Spleen (tissue), 13 donors: Measurements from ENCODE around the gene AP1S1. TPM values are rescaled to one million over a fixed set of nuclear protein-coding genes. Genes with fewer than 3 reads are reported as not detected.
A peak's percentile ranks its signal among the peaks of the same experiment; 100 is the strongest.
"Not testable (repeated sequence)": the region's sequence is repeated elsewhere in the genome, so short reads cannot be mapped to it uniquely, and the experiment has no call there.

Experiments
- DNase-seq: peaks from one replicate; pipeline ENCODE4 v3.0.0-alpha.2; 2020
- H3K27ac ChIP-seq, 8 donors: fragments of 200-600 bp; sonication (generic) in 7 of 8; 1 replicate in 4 of 8; 2 replicates in 4 of 8; pipeline versions ENCODE4 v1.5.0 to v1.8.0; 2016 to 2021; ENCODE audit warnings: inconsistent platforms in 4 of 8, mild to moderate bottlenecking in 4 of 8, moderate library complexity in 1 of 8
- H3K27me3 ChIP-seq, 7 donors: fragments of 200-600 bp; sonication (generic) in 6 of 7; replicated peaks in 1 of 7; 1 replicate in 4 of 7; 2 replicates in 3 of 7; pipeline versions ENCODE4 v1.5.0 to v1.8.0; 2016 to 2021; ENCODE audit warnings: inconsistent platforms in 3 of 7, mild to moderate bottlenecking in 1 of 7
- H3K36me3 ChIP-seq, 6 donors: fragments of 200-600 bp; sonication (generic) in 5 of 6; 1 replicate in 4 of 6; 2 replicates in 2 of 6; pipeline versions ENCODE4 v1.5.0 to v1.8.0; 2016 to 2021; ENCODE audit warnings: inconsistent platforms in 2 of 6
- H3K4me1 ChIP-seq, 6 donors: fragments of 200-600 bp; sonication (generic) in 5 of 6; 1 replicate in 3 of 6; 2 replicates in 3 of 6; pipeline versions ENCODE4 v1.5.0 to v1.8.0; 2016 to 2021; ENCODE audit warnings: inconsistent platforms in 3 of 6
- H3K4me3 ChIP-seq, 8 donors: fragments of 200-600 bp; sonication (generic) in 7 of 8; 1 replicate in 4 of 8; 2 replicates in 4 of 8; pipeline versions ENCODE4 v1.5.0 to v1.8.0; 2016 to 2021; ENCODE audit warnings: inconsistent platforms in 4 of 8, mild to moderate bottlenecking in 4 of 8, moderate library complexity in 2 of 8
- H3K9me3 ChIP-seq, 8 donors: fragments of 200-600 bp; sonication (generic) in 7 of 8; 1 replicate in 4 of 8; 2 replicates in 4 of 8; pipeline versions ENCODE4 v1.5.0 to v1.8.0; 2016 to 2021; ENCODE audit warnings: inconsistent platforms in 4 of 8
- CTCF ChIP-seq, 11 experiments: fragments of 200-600 bp in 7 of 11; fragments of 450-650 bp in 4 of 11; sonication (generic) in 4 of 11; IDR thresholded peaks in 8 of 11; conservative IDR thresholded peaks in 3 of 11; 1 replicate in 7 of 11; 2 replicates in 4 of 11; pipeline versions ENCODE4 v1.4.0 to v1.8.0; 2016 to 2021; ENCODE audit warnings: antibody characterized with exemption in 11 of 11, inconsistent platforms in 4 of 11, mild to moderate bottlenecking in 1 of 11
- POLR2A ChIP-seq, 3 donors: fragments of 450-650 bp; IDR thresholded peaks; one replicate each; pipeline ENCODE4 v1.5.1; 2017; ENCODE audit warnings: antibody characterized with exemption in 3 of 3, mild to moderate bottlenecking in 1 of 3
- POLR2AphosphoS5 ChIP-seq, 3 donors: sonication (generic); formaldehyde crosslinking; IDR thresholded peaks; one replicate each; pipeline ENCODE4 v1.5.1; 2017; ENCODE audit warnings: antibody characterized with exemption in 3 of 3
- WGBS, 5 donors: extraction: QIAGEN DNeasy Blood & Tissue Kit in 3 of 5; methylation state at CpG; one replicate each; pipeline versions ENCODE4 v1.1.5 to v1.1.7; 2013 to 2018; 5-methylcytosine and 5-hydroxymethylcytosine counted together
- intact Hi-C: fragments of 100-400 bp; cut with DNase I; formaldehyde crosslinking; loops from one replicate; pipeline ENCODE4 v1.15.0; 2023; ENCODE audit warnings: low total_unique reads
- long read RNA-seq, 2 donors: transcript quantifications; one replicate each; lab custom pipeline, GENCODE V29; 2026
- polyA plus RNA-seq, 3 donors: library from polyadenylated mRNA; stranded (reverse); fragments of 200-250 nt; gene quantifications; one replicate each; pipeline ENCODE4 v1.2.1, GENCODE V29; 2013
- total RNA-seq, 7 donors: library from RNA; depleted of rRNA in 3 of 7; stranded (reverse); fragments of >200 nt in 3 of 7; fragmentation: NEBNext Ultra II Directional in 4 of 7; extraction: Animal tissue kit (Norgen Biotek cat#: 25700) in 4 of 7; gene quantifications; one replicate each; pipeline versions ENCODE4 v1.1.0 to v1.2.1, GENCODE V29; 2016 to 2021
- donor health status: healthy with polysubstance abuse.
- donor health status: DM: no; HTN: no; CAD: no; lungs with moderate emphysema.
- donor health status: DM: no; HTN: no; CAD: no.
- donor health status: Bipolar disorder and iron deficiency.
- donor health status: healthy.
- donor health status: DM: no; HTN: no; CAD: no.
- donor health status: DM: yes; HTN: yes; CAD: no.

AP1S1 gene
- total RNA-seq (10 to 100 TPM; 20.8 to 49.5 (median 30.4) TPM), polyA plus RNA-seq (10 to 100 TPM; 15.4 to 45.0 (median 31.8) TPM)
- long read RNA-seq, donor 1, transcript AP1S1-201 (5 exons, 1,303 nt): major isoform, 17 of 18 reads
- long read RNA-seq, donor 1, partial matches to known transcripts: 0 of 18 reads
- long read RNA-seq, donor 1, other reads (novel, unspliced or antisense): 0 of 18 reads
- long read RNA-seq, donor 2, transcript AP1S1-201 (5 exons, 1,303 nt): major isoform, 12 of 12 reads
- long read RNA-seq, donor 2, partial matches to known transcripts: 0 of 12 reads
- long read RNA-seq, donor 2, other reads (novel, unspliced or antisense): 0 of 12 reads

DNA sequence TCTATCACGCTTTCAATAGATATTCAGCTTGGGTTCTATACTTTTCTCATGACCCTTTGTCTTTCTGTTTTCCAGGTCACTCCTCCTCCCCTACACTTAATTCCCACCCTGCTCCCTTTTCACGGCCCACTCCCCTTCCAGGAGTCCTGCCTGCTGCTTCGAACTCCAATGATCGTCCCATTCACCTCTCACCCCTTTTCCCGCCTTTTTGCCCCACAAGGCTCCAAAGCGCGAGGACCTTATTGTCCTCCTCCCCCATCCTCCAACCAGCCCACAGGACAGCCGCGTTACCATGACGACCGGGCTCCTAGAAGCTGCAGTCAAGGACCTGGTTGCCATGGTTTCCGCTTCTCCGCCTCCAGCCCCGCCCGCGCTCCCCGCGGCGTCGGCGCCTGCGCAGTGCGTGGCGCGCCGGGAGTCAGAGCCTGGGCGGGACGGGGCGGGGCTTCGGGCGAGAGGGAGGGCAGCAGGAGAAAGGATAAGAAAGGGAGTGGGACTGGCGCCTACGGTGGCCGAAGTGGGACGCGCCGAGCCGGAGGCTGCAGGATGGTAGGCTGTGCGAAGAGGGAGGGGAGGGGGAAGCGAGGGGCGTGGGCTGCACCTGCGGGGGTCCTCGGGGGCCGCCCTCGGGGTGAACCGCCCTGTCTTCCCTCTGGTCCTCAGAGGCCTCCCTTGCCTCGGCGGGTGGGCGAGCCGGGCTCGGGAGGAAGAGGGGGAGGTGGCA is at the start of gene AP1S1:
TSS of gene AP1S1 (plus strand) at position 508 of the 724 bp plus-strand sequence. CDS start at position 547, 39 bp downstream.
- TF ChIP-seq POLR2AphosphoS5 (IDR thresholded peaks at IDR 0.05) (peak; percentile 76 to 91 (median 82)), POLR2A (IDR thresholded peaks at IDR 0.05) (no peak)
- Histone ChIP-seq H3K4me1 (peaks cover 7 to 29% (median 19%) of the 10 kb centered on the region in 6 donors), H3K27me3 (peaks cover 0 to 6% (median 0%) of the 10 kb centered on the region in 7 donors), H3K27ac (peak within 1 kb of the TSS in 4 of 8 donors; percentile 10 to 64 (median 48)), H3K9me3 (no peaks in the 10 kb centered on the region), H3K4me3 (peak within 1 kb of the TSS; percentile 62 to 95 (median 81)), H3K36me3 (peaks cover 0 to 28% (median 12%) of the 10 kb centered on the region in 6 donors)
- 3 to 6% (median 4%) methylated on average over 32 to 51 of the region's 51 CpGs for WGBS, 5 donors
- intact Hi-C loops: no loop called here
- peak; percentile 96 for DNase-seq

- 64 to 83% (median 74%) methylated on average over 3 of the region's 3 CpGs for WGBS, 5 donors
- H3K9me3 ChIP-seq: no peaks in the 10 kb centered on the region
- H3K27me3 ChIP-seq: peaks cover 0 to 62% (median 0%) of the 10 kb centered on the region in 7 donors
- H3K27ac ChIP-seq: no peak overlapping the region
- intact Hi-C loops: no loop called here
- no peak overlapping the region for H3K4me3 ChIP-seq
- H3K36me3 ChIP-seq: no peaks in the 10 kb centered on the region
- TF ChIP-seq CTCF (IDR thresholded peaks at IDR 0.05 in 8 of 11, conservative IDR thresholded peaks at IDR 0.05 in 3 of 11): no peak
- no peak for TF ChIP-seq POLR2AphosphoS5 (IDR thresholded peaks at IDR 0.05)
- TF ChIP-seq POLR2A (IDR thresholded peaks at IDR 0.05): no peak
- no peak for DNase-seq
- peaks cover 0 to 49% (median 25%) of the 10 kb centered on the region in 6 donors for H3K4me1 ChIP-seq
Measured at GRCh38 chr7:101104799-101105198, 49.5 kb upstream of the AP1S1 start.

DNA sequence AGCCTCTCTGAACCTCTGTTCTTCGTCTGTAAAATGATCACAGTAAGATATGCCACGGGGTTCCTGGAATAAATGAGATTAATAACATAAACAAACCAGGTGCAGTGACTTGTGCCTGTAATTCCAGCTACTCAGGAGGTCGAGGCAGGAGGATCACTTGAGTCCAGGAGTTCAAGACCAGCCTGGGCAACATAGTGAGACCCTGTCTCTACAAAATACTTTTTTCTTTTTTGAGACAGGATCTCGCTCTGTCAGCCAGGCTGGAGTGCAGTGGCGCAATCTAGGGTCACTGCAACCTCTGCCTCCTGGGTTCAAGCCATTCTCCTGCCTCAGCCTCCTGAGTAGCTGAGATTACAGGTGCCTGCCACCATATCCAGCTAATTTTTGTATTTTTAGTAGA is 49.0 kb upstream of the AP1S1 start:
- intact Hi-C loops, H3K27ac ChIP-seq, H3K9me3 ChIP-seq, H3K36me3 ChIP-seq, DNase-seq, H3K4me3 ChIP-seq: not testable (repeated sequence)
- Histone ChIP-seq H3K4me1 (peaks cover 0 to 45% (median 23%) of the 10 kb centered on the region in 6 donors), H3K27me3 (peaks cover 0 to 58% (median 0%) of the 10 kb centered on the region in 7 donors)
- 76 to 79% (median 78%) methylated on average over 5 of the region's 5 CpGs for WGBS, 5 donors

GRCh38 chr7:101106386-101106785 is 47.9 kb upstream of the AP1S1 start:
- no peak for DNase-seq
- Histone ChIP-seq H3K4me3 (no peak overlapping the region), H3K9me3 (no peaks in the 10 kb centered on the region), H3K27me3 (peaks cover 0 to 46% (median 0%) of the 10 kb centered on the region in 7 donors), H3K4me1 (peaks cover 0 to 41% (median 21%) of the 10 kb centered on the region in 6 donors), H3K27ac (no peak overlapping the region), H3K36me3 (no peaks in the 10 kb centered on the region)
- TF ChIP-seq POLR2AphosphoS5 (IDR thresholded peaks at IDR 0.05) (no peak), POLR2A (IDR thresholded peaks at IDR 0.05) (no peak), CTCF (IDR thresholded peaks at IDR 0.05 in 8 of 11, conservative IDR thresholded peaks at IDR 0.05 in 3 of 11) (no peak)
- 48 to 84% (median 77%) methylated on average over 7 of the region's 7 CpGs for WGBS, 5 donors
- intact Hi-C loops: no loop called here
